ENCODE results near the gene RAC2.

The RAC2 gene

GRCh38 chr22:37218771-37219411 lies 25.2 kb downstream of the RAC2 start:
- no peak for DNase-seq (ENCODE audit: low read depth)

GRCh38 chr22:37218399-37218770 lies 25.7 kb downstream of the RAC2 start:
- DNase-seq (ENCODE audit: low read depth) = no peak

- DNase-seq (ENCODE audit: low read depth) = no peak
Observed at GRCh38 chr22:37215890-37216289, 28.2 kb downstream of the RAC2 start.

GRCh38 chr22:37214731-37215030 lies 29.4 kb downstream of the RAC2 start:
- no peak for DNase-seq (ENCODE audit: low read depth)

GRCh38 chr22:37213941-37214730 lies 29.9 kb downstream of the RAC2 start:
- DNase-seq (ENCODE audit: low read depth) = no peak

GRCh38 chr22:37213218-37213855 lies 30.7 kb downstream of the RAC2 start:
- no peak for DNase-seq (ENCODE audit: low read depth)

- no peak for DNase-seq (ENCODE audit: low read depth)
Observed at GRCh38 chr22:37212174-37212906, 31.7 kb downstream of the RAC2 start, which contains the start of gene SSTR3. Gene SSTR3 (minus strand): TSS chr22:37212477. CDS start chr22:37207803, 4,674 bp downstream.

- DNase-seq (ENCODE audit: low read depth) = no peak
Observed at GRCh38 chr22:37211866-37212173, 32.2 kb downstream of the RAC2 start.

GRCh38 chr22:37211075-37211865 lies 32.8 kb downstream of the RAC2 start:
- no peak for DNase-seq (ENCODE audit: low read depth)

GRCh38 chr22:37210041-37210803 lies 33.8 kb downstream of the RAC2 start:
- DNase-seq (ENCODE audit: low read depth) = no peak

- DNase-seq (ENCODE audit: low read depth) = no peak
Observed at GRCh38 chr22:37209140-37209845, 34.8 kb downstream of the RAC2 start.

GRCh38 chr22:37208401-37209139 lies 35.5 kb downstream of the RAC2 start:
- DNase-seq (ENCODE audit: low read depth) = no peak

- DNase-seq (ENCODE audit: low read depth) = no peak
Observed at GRCh38 chr22:37207981-37208380, 36.1 kb downstream of the RAC2 start.

GRCh38 chr22:37206841-37207821 lies 36.9 kb downstream of the RAC2 start:
- DNase-seq (ENCODE audit: low read depth) = no peak

GRCh38 chr22:37206118-37206840 lies 37.8 kb downstream of the RAC2 start:
- no peak for DNase-seq (ENCODE audit: low read depth)

GRCh38 chr22:37205046-37205445 lies 39.0 kb downstream of the RAC2 start:
- no peak for DNase-seq (ENCODE audit: low read depth)

- DNase-seq (ENCODE audit: low read depth) = no peak
Observed at GRCh38 chr22:37204045-37204655, 39.9 kb downstream of the RAC2 start.

Data from stimulated activated CD8-positive, alpha-beta memory T cell treated with anti-CD3 and anti-CD28 coated beads, Interleukin-7, amount 100 ng/mL, for 24 hours (primary cell).